Measurements from ENCODE around the gene KLC1. TPM values are rescaled to one million over a fixed set of nuclear protein-coding genes. Genes with fewer than 3 reads are reported as not detected.

Gene KLC1
- total and polyA plus RNA-seq, 2 of the 13 experiments (the other 11 are each of a cell fraction or from before 2014, with no cell fraction given): 53.2 to 63.5 TPM

DNA sequence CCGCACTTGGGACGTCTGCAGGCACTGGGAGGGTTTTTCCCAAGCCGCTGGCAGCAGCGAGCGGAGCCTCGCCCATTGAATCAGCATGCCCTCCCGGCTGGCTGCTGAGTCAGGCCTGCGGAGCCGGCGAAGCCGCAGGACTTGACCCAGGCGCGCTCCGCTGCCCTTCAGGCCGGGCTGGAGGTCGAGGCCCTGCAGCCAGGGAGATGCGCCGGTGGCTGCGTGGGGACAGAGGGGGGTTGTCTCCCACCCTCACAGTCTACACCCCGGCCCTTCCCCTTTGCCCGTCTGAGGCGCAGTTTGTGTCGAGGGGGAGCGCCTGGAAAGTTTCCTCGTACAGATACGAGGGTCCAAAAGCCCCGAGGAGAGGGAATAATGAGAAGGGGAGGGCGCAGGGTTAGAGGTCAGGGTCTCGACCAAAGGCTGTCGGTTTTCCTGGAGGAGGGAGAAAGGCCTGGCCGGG lies 759 bp upstream of the KLC1 start (continued):
- TF ChIP-seq TAF15 (IDR thresholded peaks at IDR 0.05; ENCODE audit: low read depth, low read length, poor library complexity, severe bottlenecking) (peak; percentile 34), ZNF30 (CRISPR knock-in tag; IDR thresholded peaks at IDR 0.05) (no peak), ZNF816 (CRISPR knock-in tag; IDR thresholded peaks at IDR 0.05; ENCODE audit: borderline replicate concordance) (no peak), ZNF678 (CRISPR knock-in tag; IDR thresholded peaks at IDR 0.05) (no peak), PHF21A (CRISPR knock-in tag; IDR thresholded peaks at IDR 0.05) (0 out of 2 replicates have a peak, but pooled peaks have one; percentile 52), ZNF44 (CRISPR knock-in tag; IDR thresholded peaks at IDR 0.05) (no peak), RARG (CRISPR knock-in tag; IDR thresholded peaks at IDR 0.05; ENCODE audit: low read depth) (no peak), ZNF781 (CRISPR knock-in tag; IDR thresholded peaks at IDR 0.05; ENCODE audit: borderline replicate concordance, not compliant biosample characterization) (no peak), GZF1 (CRISPR knock-in tag; IDR thresholded peaks at IDR 0.05) (no peak), ZNF343 (CRISPR knock-in tag; IDR thresholded peaks at IDR 0.05) (no peak), ZBTB7A (CRISPR knock-in tag; IDR thresholded peaks at IDR 0.05) (no peak), GFI1 (CRISPR knock-in tag; IDR thresholded peaks at IDR 0.05; ENCODE audit: borderline replicate concordance) (no peak), RBAK (CRISPR knock-in tag; IDR thresholded peaks at IDR 0.05) (no peak), KLF6 (CRISPR knock-in tag; IDR thresholded peaks at IDR 0.05) (no peak; the same call in 1 of the 2 replicates), RBFOX2 (IDR thresholded peaks at IDR 0.05; ENCODE audit: low read depth, low read length) (peak; percentile 49), ZNF282 (IDR thresholded peaks at IDR 0.05; ENCODE audit: partially characterized antibody) (no peak), RELA (CRISPR knock-in tag; IDR thresholded peaks at IDR 0.05) (no peak), CEBPB (IDR thresholded peaks at IDR 0.05; ENCODE audit: borderline replicate concordance, low read depth, low read length) (no peak), KLF13 (CRISPR knock-in tag; IDR thresholded peaks at IDR 0.05) (no peak), ERF (CRISPR knock-in tag; IDR thresholded peaks at IDR 0.05) (no peak), ATAD3A (CRISPR knock-in tag; IDR thresholded peaks at IDR 0.05) (no peak)
- TF ChIP-seq, protein P1, sequence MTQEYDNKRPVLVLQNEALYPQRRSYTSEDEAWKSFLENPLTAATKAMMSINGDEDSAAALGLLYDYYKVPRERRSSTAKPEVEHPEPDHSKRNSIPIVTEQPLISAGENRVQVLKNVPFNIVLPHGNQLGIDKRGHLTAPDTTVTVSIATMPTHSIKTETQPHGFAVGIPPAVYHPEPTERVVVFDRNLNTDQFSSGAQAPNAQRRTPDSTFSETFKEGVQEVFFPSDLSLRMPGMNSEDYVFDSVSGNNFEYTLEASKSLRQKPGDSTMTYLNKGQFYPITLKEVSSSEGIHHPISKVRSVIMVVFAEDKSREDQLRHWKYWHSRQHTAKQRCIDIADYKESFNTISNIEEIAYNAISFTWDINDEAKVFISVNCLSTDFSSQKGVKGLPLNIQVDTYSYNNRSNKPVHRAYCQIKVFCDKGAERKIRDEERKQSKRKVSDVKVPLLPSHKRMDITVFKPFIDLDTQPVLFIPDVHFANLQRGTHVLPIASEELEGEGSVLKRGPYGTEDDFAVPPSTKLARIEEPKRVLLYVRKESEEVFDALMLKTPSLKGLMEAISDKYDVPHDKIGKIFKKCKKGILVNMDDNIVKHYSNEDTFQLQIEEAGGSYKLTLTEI (CRISPR knock-in tag; conservative IDR thresholded peaks at IDR 0.05): no peak
- TF ChIP-seq, protein P2, sequence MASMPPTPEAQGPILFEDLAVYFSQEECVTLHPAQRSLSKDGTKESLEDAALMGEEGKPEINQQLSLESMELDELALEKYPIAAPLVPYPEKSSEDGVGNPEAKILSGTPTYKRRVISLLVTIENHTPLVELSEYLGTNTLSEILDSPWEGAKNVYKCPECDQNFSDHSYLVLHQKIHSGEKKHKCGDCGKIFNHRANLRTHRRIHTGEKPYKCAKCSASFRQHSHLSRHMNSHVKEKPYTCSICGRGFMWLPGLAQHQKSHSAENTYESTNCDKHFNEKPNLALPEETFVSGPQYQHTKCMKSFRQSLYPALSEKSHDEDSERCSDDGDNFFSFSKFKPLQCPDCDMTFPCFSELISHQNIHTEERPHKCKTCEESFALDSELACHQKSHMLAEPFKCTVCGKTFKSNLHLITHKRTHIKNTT (CRISPR knock-in tag; IDR thresholded peaks at IDR 0.05): no peak
- TF ChIP-seq, protein P3, sequence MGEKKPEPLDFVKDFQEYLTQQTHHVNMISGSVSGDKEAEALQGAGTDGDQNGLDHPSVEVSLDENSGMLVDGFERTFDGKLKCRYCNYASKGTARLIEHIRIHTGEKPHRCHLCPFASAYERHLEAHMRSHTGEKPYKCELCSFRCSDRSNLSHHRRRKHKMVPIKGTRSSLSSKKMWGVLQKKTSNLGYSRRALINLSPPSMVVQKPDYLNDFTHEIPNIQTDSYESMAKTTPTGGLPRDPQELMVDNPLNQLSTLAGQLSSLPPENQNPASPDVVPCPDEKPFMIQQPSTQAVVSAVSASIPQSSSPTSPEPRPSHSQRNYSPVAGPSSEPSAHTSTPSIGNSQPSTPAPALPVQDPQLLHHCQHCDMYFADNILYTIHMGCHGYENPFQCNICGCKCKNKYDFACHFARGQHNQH (CRISPR knock-in tag; IDR thresholded peaks at IDR 0.05): peak; percentile 43; the same call in 1 of the 2 replicates
- TF ChIP-seq, protein P4, sequence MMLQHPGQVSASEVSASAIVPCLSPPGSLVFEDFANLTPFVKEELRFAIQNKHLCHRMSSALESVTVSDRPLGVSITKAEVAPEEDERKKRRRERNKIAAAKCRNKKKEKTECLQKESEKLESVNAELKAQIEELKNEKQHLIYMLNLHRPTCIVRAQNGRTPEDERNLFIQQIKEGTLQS (CRISPR knock-in tag; IDR thresholded peaks at IDR 0.05): no peak
- TF ChIP-seq, protein P5, sequence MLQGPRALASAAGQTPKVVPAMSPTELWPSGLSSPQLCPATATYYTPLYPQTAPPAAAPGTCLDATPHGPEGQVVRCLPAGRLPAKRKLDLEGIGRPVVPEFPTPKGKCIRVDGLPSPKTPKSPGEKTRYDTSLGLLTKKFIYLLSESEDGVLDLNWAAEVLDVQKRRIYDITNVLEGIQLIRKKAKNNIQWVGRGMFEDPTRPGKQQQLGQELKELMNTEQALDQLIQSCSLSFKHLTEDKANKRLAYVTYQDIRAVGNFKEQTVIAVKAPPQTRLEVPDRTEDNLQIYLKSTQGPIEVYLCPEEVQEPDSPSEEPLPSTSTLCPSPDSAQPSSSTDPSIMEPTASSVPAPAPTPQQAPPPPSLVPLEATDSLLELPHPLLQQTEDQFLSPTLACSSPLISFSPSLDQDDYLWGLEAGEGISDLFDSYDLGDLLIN (CRISPR knock-in tag; IDR thresholded peaks at IDR 0.05; ENCODE audit: borderline replicate concordance): no peak

Data from HepG2 (cell line).